T-cell (primary cell): ENCODE results near the gene PCOLCE2. TPM values are rescaled to one million over a fixed set of nuclear protein-coding genes. Genes with fewer than 3 reads are reported as not detected.

Experiments used
- ATAC-seq, 4 experiments: fragments of 200-7000 bp in 3 of 4; fragments of 150-1000 bp in 1 of 4; cut with Tn5 transposase; replicated peaks in 1 of 4; 1 replicate in 3 of 4; 2 replicates in 1 of 4; pipeline ENCODE4 v1.10.0; 2021; ENCODE audit warnings: moderate library complexity in 3 of 4, mild to moderate bottlenecking in 2 of 4, moderate number of reproducible peaks in 1 of 4
- CTCF ChIA-PET, 2 donors: fragments of 300-600 bp; sonication (Branson Sonifier 250); formaldehyde crosslinking; loops; one replicate each; lab custom pipeline; 2022; ENCODE audit warnings: antibody characterized with exemption in 2 of 2; lab: Charles Lee
- POLR2A ChIA-PET, 2 donors: fragments of 300-600 bp; sonication (Branson Sonifier 250); formaldehyde crosslinking; loops; one replicate each; lab custom pipeline; 2022; ENCODE audit warnings: antibody characterized with exemption in 2 of 2; lab: Charles Lee
- DNase-seq, 35 experiments: peaks; one replicate each; pipeline versions ENCODE4 v3.0.0 to v3.0.0-alpha.2; 2013 to 2023
- H3K27ac ChIP-seq: one replicate; pipeline ENCODE4 v1.5.1; 2013; ENCODE audit warnings: low read length
- H3K27me3 ChIP-seq, 2 experiments: replicated peaks in 1 of 2; 1 replicate in 1 of 2; 2 replicates in 1 of 2; pipeline versions ENCODE4 v1.6.1 to v1.7.0; 2013; ENCODE audit warnings: low read length in 1 of 2, mixed read lengths in 1 of 2; ENCODE audit not compliant: control insufficient read depth in 2 of 2, insufficient read depth in 2 of 2; ENCODE audit errors: extremely low read depth in 1 of 2
- H3K36me3 ChIP-seq, 2 donors: 1 replicate in 1 of 2; 2 replicates in 1 of 2; pipeline versions ENCODE4 v1.6.1 to v1.7.0; 2013; ENCODE audit warnings: low read length in 1 of 2; ENCODE audit not compliant: control insufficient read depth in 2 of 2, insufficient read depth in 1 of 2; ENCODE audit errors: extremely low read depth in 1 of 2
- H3K4me1 ChIP-seq, 2 experiments: 1 replicate in 1 of 2; 2 replicates in 1 of 2; pipeline versions ENCODE4 v1.6.1 to v1.7.0; 2013; ENCODE audit warnings: low read length in 2 of 2, mixed read lengths in 1 of 2; ENCODE audit not compliant: insufficient read depth in 2 of 2, control insufficient read depth in 1 of 2; ENCODE audit errors: extremely low read depth in 1 of 2
- H3K4me3 ChIP-seq, 2 donors: 1 replicate in 1 of 2; 2 replicates in 1 of 2; pipeline versions ENCODE4 v1.5.1 to v1.7.0; 2013; ENCODE audit warnings: mild to moderate bottlenecking in 2 of 2, low read length in 1 of 2, moderate library complexity in 1 of 2; ENCODE audit not compliant: control insufficient read depth in 1 of 2; ENCODE audit errors: extremely low read depth in 1 of 2
- H3K9me3 ChIP-seq: 2 replicates; pipeline ENCODE4 v1.7.0; 2013
- H3K27ac Mint-ChIP-seq, 2 donors: one replicate each; pipeline ENCODE4 v1.8.0; 2020 to 2021; ENCODE audit warnings: mild to moderate bottlenecking in 2 of 2, mixed read lengths in 2 of 2
- H3K27me3 Mint-ChIP-seq, 2 donors: one replicate each; pipeline ENCODE4 v1.8.0; 2021 to 2022; ENCODE audit warnings: mixed read lengths in 2 of 2
- H3K36me3 Mint-ChIP-seq: one replicate; pipeline ENCODE4 v1.8.0; 2021; ENCODE audit warnings: mixed read lengths
- H3K4me1 Mint-ChIP-seq, 3 donors: one replicate each; pipeline ENCODE4 v1.8.0; 2020 to 2022; ENCODE audit warnings: mixed read lengths in 3 of 3, mild to moderate bottlenecking in 1 of 3
- H3K4me3 Mint-ChIP-seq, 3 donors: one replicate each; pipeline ENCODE4 v1.8.0; 2020 to 2022; ENCODE audit warnings: mild to moderate bottlenecking in 3 of 3, mixed read lengths in 3 of 3, moderate library complexity in 3 of 3
- H3K9me3 Mint-ChIP-seq, 3 donors: one replicate each; pipeline ENCODE4 v1.8.0; 2020 to 2022; ENCODE audit warnings: mixed read lengths in 3 of 3
- WGBS: methylation state at CpG from one replicate; pipeline ENCODE4 v1.1.5; 2013; ENCODE audit warnings: missing lambda C conversion rate; ENCODE audit not compliant: insufficient coverage; 5-methylcytosine and 5-hydroxymethylcytosine counted together
- total RNA-seq, 35 experiments: library from RNA in 6 of 35; stranded (reverse) in 6 of 35; fragments of 120-200 nt in 1 of 35; gene quantifications; one replicate each; pipeline versions ENCODE4 v1.2.1 to v1.2.4 and lab custom pipeline; 2013 to 2026

Gene PCOLCE2
- total RNA-seq, 5 donors from 2014 or later (not counting 1 experiment from before 2014, with no cell fraction given), result not detected

GRCh38 chr3:142914286-142914811 is 25.5 kb upstream of the PCOLCE2 start:
- Histone ChIP-seq H3K27ac (no peak overlapping the region), H3K27me3 (peaks cover 0 to 6% of the 10 kb centered on the region in 2 experiments), H3K9me3 (no peaks in the 10 kb centered on the region), H3K4me1 (no peaks in the 10 kb centered on the region), H3K36me3 (no peaks in the 10 kb centered on the region), H3K4me3 (no peak overlapping the region)
- DNase-seq, result no peak
- no peaks in the 10 kb centered on the region for H3K36me3 Mint-ChIP-seq
- peaks cover 10 to 22% of the 10 kb centered on the region in 2 donors for H3K27me3 Mint-ChIP-seq
- H3K4me3 Mint-ChIP-seq, result no peak overlapping the region
- ChIA-PET POLR2A (no interaction called here), CTCF (no interaction called here)
- no peak for ATAC-seq
- peaks cover 0 to 4% (median 0%) of the 10 kb centered on the region in 3 donors for H3K9me3 Mint-ChIP-seq
- no peaks in the 10 kb centered on the region for H3K4me1 Mint-ChIP-seq
- no peak overlapping the region for H3K27ac Mint-ChIP-seq
- WGBS, result 37% methylated on average over 3 of the region's 3 CpGs

DNA sequence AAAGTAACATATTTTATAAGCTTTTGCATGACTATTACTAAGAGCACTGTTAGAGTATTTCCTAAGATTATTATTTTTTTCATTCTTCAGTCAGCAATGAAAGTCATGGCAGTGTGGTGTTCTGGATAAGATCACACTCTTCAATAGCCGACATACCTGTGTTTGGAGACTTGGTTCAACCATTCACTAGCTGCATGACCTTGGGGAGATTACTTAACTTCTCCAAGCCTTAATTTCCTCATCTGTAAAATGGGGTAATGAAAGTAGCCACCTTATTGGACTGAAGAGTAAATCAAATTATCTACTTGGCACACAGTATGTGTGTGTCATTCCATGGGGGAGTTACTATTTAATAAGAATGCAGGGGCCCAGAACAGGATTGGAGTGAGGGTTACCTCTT is 24.5 kb upstream of the PCOLCE2 start:
- no CpG with 5 or more reads among the region's 1 CpG for WGBS
- no peak overlapping the region for H3K4me3 ChIP-seq
- no peak for DNase-seq
- Mint-ChIP-seq H3K27ac (no peak overlapping the region), H3K4me1 (no peaks in the 10 kb centered on the region), H3K27me3 (peaks cover 10 to 22% of the 10 kb centered on the region in 2 donors), H3K4me3 (no peak overlapping the region), H3K9me3 (peaks cover 0 to 4% (median 0%) of the 10 kb centered on the region in 3 donors), H3K36me3 (no peaks in the 10 kb centered on the region)
- no peaks in the 10 kb centered on the region for H3K4me1 ChIP-seq
- H3K27ac ChIP-seq, result no peak overlapping the region
- CTCF ChIA-PET, result interaction anchor here in 1 of 2 donors (0.5 kb wide), 1 partner anchor 11 kb away, joined by 3 read pairs; no protein-coding TSS in a partner anchor
- H3K36me3 ChIP-seq, result no peaks in the 10 kb centered on the region
- peaks cover 0 to 6% of the 10 kb centered on the region in 2 experiments for H3K27me3 ChIP-seq
- H3K9me3 ChIP-seq, result no peaks in the 10 kb centered on the region
- POLR2A ChIA-PET, result no interaction called here
- no peak for ATAC-seq

GRCh38 chr3:142912402-142913172 is 23.7 kb upstream of the PCOLCE2 start:
- H3K4me1 Mint-ChIP-seq, result no peaks in the 10 kb centered on the region
- H3K36me3 Mint-ChIP-seq, result no peaks in the 10 kb centered on the region
- H3K27ac ChIP-seq, result no peak overlapping the region
- no peak overlapping the region for H3K4me3 ChIP-seq
- POLR2A ChIA-PET, result no interaction called here
- no peaks in the 10 kb centered on the region for H3K4me1 ChIP-seq
- H3K27ac Mint-ChIP-seq, result no peak overlapping the region
- CTCF ChIA-PET, result interaction anchor here in 1 of 2 donors (0.5 kb wide), 1 partner anchor 10 kb away, joined by 3 read pairs; no protein-coding TSS in a partner anchor
- 100% methylated on average over 1 of the region's 6 CpGs for WGBS
- H3K9me3 Mint-ChIP-seq, result peaks cover 0 to 4% (median 0%) of the 10 kb centered on the region in 3 donors
- peaks cover 12 to 30% of the 10 kb centered on the region in 2 donors for H3K27me3 Mint-ChIP-seq
- no peak overlapping the region for H3K4me3 Mint-ChIP-seq
- DNase-seq, result no peak
- no peaks in the 10 kb centered on the region for H3K36me3 ChIP-seq
- no peak for ATAC-seq
- H3K27me3 ChIP-seq, result peaks cover 0 to 6% of the 10 kb centered on the region in 2 experiments
- H3K9me3 ChIP-seq, result no peaks in the 10 kb centered on the region

DNA sequence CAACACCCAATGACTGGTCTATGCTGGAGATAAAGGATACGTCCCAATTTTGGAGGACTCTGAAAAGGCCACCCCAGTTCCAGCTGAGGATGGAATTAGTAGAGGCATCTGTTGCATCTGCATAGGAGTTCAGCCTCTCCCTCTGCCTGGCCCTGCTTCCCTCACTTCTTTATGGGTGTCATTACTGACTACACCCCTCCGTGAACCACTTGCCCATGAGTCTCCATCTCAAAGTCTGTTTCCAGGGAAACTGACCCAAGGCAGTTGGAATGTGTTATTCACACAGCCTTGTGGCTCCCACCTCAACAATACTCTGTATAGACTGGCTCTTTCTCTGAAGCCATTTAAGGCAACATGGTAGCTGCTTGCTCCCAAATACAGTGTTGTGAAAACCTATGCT is 21.4 kb upstream of the PCOLCE2 start:
- ATAC-seq (no peak), DNase-seq (no peak)
- Mint-ChIP-seq H3K27me3 (peaks cover 15 to 26% of the 10 kb centered on the region in 2 donors), H3K36me3 (no peaks in the 10 kb centered on the region), H3K4me1 (no peaks in the 10 kb centered on the region), H3K27ac (no peak overlapping the region), H3K9me3 (peaks cover 0 to 4% (median 0%) of the 10 kb centered on the region in 3 donors), H3K4me3 (no peak overlapping the region)
- Histone ChIP-seq H3K36me3 (no peaks in the 10 kb centered on the region), H3K4me1 (no peaks in the 10 kb centered on the region), H3K9me3 (no peaks in the 10 kb centered on the region), H3K4me3 (no peak overlapping the region), H3K27me3 (peaks cover 0 to 8% of the 10 kb centered on the region in 2 experiments), H3K27ac (no peak overlapping the region)
- POLR2A ChIA-PET, result no interaction called here
- 100% methylated on average over 1 of the region's 2 CpGs for WGBS
- CTCF ChIA-PET, result no interaction called here

- H3K36me3 ChIP-seq, result no peaks in the 10 kb centered on the region
- ChIA-PET POLR2A (no interaction called here), CTCF (interaction anchor here in 1 of 2 donors (0.6 kb wide), 1 partner anchor 274 kb away, joined by 3 read pairs; no protein-coding TSS in a partner anchor)
- Mint-ChIP-seq H3K27ac (no peak overlapping the region), H3K4me1 (peaks cover 0 to 2% (median 0%) of the 10 kb centered on the region in 3 donors), H3K4me3 (no peak overlapping the region), H3K9me3 (peaks cover 0 to 4% (median 0%) of the 10 kb centered on the region in 3 donors), H3K27me3 (peaks cover 20 to 25% of the 10 kb centered on the region in 2 donors), H3K36me3 (no peaks in the 10 kb centered on the region)
- H3K9me3 ChIP-seq, result no peaks in the 10 kb centered on the region
- H3K4me1 ChIP-seq, result no peaks in the 10 kb centered on the region
- WGBS, result 72% methylated on average over 2 of the region's 3 CpGs
- H3K27ac ChIP-seq, result no peak overlapping the region
- DNase-seq, result no peak
- no peak for ATAC-seq
- no peak overlapping the region for H3K4me3 ChIP-seq
- H3K27me3 ChIP-seq, result peaks cover 0 to 12% of the 10 kb centered on the region in 2 experiments
Measured at GRCh38 chr3:142909282-142909681, 20.4 kb upstream of the PCOLCE2 start.

- peaks cover 0 to 14% of the 10 kb centered on the region in 2 experiments for H3K27me3 ChIP-seq
- Mint-ChIP-seq H3K9me3 (peaks cover 0 to 4% (median 0%) of the 10 kb centered on the region in 3 donors), H3K27ac (no peak overlapping the region), H3K4me3 (no peak overlapping the region), H3K4me1 (peaks cover 0 to 2% (median 0%) of the 10 kb centered on the region in 3 donors), H3K36me3 (no peaks in the 10 kb centered on the region), H3K27me3 (peaks cover 24 to 29% of the 10 kb centered on the region in 2 donors)
- H3K4me1 ChIP-seq, result no peaks in the 10 kb centered on the region
- CTCF ChIA-PET, result no interaction called here
- H3K36me3 ChIP-seq, result no peaks in the 10 kb centered on the region
- WGBS, result 60% methylated on average over 1 of the region's 1 CpG
- DNase-seq (no peak), ATAC-seq (no peak)
- POLR2A ChIA-PET, result no interaction called here
- no peaks in the 10 kb centered on the region for H3K9me3 ChIP-seq
- no peak overlapping the region for H3K27ac ChIP-seq
- no peak overlapping the region for H3K4me3 ChIP-seq
Measured at GRCh38 chr3:142907996-142908395, 19.1 kb upstream of the PCOLCE2 start.
